Small intestine (tissue), 7 donors: ENCODE results near the gene SP2. TPM values are rescaled to one million over a fixed set of nuclear protein-coding genes. Genes with fewer than 3 reads are reported as not detected.

ENCODE experiments used
- DNase-seq, 2 donors: peaks; one replicate each; pipeline versions ENCODE4 v3.0.0 to v3.0.0-alpha.2; 2013
- FAIRE-seq: peaks from 2 replicates; lab custom pipeline; 2012; peaks lifted over from hg19 to GRCh38; lab: Jason Lieb, UNC
- H3K27ac ChIP-seq, 3 donors: one replicate each; pipeline ENCODE4 v1.5.1; 2013; ENCODE audit warnings: low read length in 2 of 3, mild to moderate bottlenecking in 2 of 3, control low read depth in 1 of 3, inconsistent platforms in 1 of 3, low read depth in 1 of 3, moderate library complexity in 1 of 3
- H3K27me3 ChIP-seq, 3 donors: one replicate each; pipeline ENCODE4 v1.6.1; 2013; ENCODE audit warnings: low read length in 3 of 3, inconsistent platforms in 1 of 3; ENCODE audit not compliant: control insufficient read depth in 3 of 3, insufficient read depth in 3 of 3
- H3K36me3 ChIP-seq, 3 donors: one replicate each; pipeline ENCODE4 v1.6.1; 2013; ENCODE audit warnings: low read length in 3 of 3, inconsistent platforms in 1 of 3, low read depth in 1 of 3, mild to moderate bottlenecking in 1 of 3, moderate library complexity in 1 of 3; ENCODE audit not compliant: control insufficient read depth in 3 of 3, insufficient read depth in 2 of 3
- H3K4me1 ChIP-seq, 3 donors: one replicate each; pipeline ENCODE4 v1.6.1; 2013; ENCODE audit warnings: low read length in 2 of 3, inconsistent platforms in 1 of 3, low read depth in 1 of 3, mild to moderate bottlenecking in 1 of 3, moderate library complexity in 1 of 3; ENCODE audit not compliant: control insufficient read depth in 3 of 3, insufficient read depth in 2 of 3
- H3K4me3 ChIP-seq, 3 donors: one replicate each; pipeline ENCODE4 v1.5.1; 2013; ENCODE audit warnings: low read length in 3 of 3, control low read depth in 1 of 3, inconsistent platforms in 1 of 3, low read depth in 1 of 3, mild to moderate bottlenecking in 1 of 3, moderate library complexity in 1 of 3
- H3K9me3 ChIP-seq, 2 donors: one replicate each; pipeline ENCODE4 v1.6.1; 2013; ENCODE audit warnings: low read depth in 1 of 2, low read length in 1 of 2; ENCODE audit not compliant: control insufficient read depth in 2 of 2, insufficient read depth in 1 of 2
- WGBS, 3 donors: extraction: QIAGEN DNeasy Blood & Tissue Kit; methylation state at CpG; one replicate each; pipeline ENCODE4 v1.1.7; 2013; 5-methylcytosine and 5-hydroxymethylcytosine counted together
- polyA plus RNA-seq, 4 donors: library from polyadenylated mRNA; stranded (reverse) in 3 of 4; unstranded in 1 of 4; fragments of 200-250 nt in 3 of 4; fragments of 120-200 nt in 1 of 4; gene quantifications; one replicate each; pipeline versions ENCODE4 v1.2.1 to v1.2.3, GENCODE V29; 2013
- donor health status: healthy with polysubstance abuse.
- donor health status: control.
- donor health status: control.
- donor health status: Bipolar disorder and iron deficiency.
- donor health status: healthy.

Gene SP2
- polyA plus RNA-seq, 4 donors: 8.7 to 17.3 (median 12.6) TPM

DNA sequence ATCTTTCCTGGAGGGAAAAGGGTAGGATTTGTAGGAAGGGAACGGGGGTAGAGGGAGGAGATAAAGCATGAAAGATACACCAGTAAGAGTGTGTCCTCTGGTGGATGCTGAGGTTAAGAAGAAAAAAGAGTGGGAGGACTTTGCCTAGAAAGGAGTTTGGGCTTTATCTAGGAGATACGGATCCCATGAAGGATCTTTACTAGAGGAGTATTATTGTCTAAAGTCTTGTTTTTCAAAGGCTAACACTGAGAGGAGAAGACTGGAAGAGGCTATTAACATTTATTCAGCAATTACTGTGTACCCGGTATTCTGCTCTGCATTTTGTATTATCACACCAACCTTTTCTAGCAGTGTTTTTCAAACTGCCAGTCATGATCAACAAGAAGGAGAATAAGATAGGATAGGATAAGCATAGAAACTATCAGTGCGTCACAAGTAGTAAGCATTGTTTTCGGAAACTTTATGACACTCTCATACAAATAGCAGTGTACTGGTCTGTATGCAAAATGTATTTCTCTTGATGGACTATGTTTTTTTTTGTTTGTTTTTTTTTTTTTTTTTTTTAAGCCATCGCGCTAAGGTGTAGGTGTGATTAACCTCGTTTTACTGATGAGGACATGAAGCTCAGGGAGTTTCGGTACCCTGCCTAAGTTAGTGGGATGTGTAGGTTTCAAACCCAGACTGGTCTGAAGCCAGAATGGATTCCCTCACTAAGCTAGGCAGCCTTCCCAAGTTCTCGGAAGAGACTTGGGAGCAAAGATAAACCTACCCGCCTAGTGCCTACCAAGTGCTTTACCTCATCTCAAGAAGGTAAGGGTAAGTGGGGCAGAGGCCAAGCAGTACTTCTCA lies 1.3 kb upstream of the SP2 start:
- Histone ChIP-seq H3K27me3 (no peaks in the 10 kb centered on the region), H3K4me1 (peaks cover 0 to 11% (median 10%) of the 10 kb centered on the region in 3 donors), H3K4me3 (peak overlapping the region; percentile 47 to 69 (median 67)), H3K27ac (peak overlapping the region; percentile 82 to 91 (median 89)), H3K9me3 (no peaks in the 10 kb centered on the region), H3K36me3 (peaks cover 0 to 6% (median 0%) of the 10 kb centered on the region in 3 donors)
- FAIRE-seq: no peak
- peak; percentile 53 to 70 for DNase-seq
- 16 to 30% (median 23%) methylated on average over 11 of the region's 11 CpGs for WGBS, 3 donors

DNA sequence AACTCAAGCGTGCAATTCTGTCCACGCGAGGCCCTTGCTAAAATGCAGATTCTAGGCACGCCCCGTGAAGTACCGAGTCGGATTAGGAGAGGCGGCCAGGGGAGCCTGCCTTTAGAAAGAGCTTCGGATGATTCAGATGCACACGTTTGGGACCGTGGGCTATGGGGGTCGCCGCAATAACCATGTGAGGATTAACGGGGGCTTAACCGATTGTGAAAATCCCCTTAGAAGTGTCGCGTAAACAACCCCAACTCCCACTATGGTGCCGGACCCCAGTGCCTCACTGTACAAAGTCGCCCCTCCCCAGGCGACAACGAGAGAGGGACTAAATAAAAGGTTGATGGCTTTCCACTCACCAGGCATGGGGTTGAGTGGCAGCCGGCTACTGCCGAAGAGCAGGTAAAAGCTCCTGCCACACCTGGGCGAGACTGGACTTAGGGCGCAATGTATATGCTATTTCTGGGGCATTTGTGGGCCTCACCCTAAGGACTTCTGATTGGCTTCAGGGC lies 635 bp upstream of the SP2 start:
- Histone ChIP-seq H3K4me3 (peak overlapping the region; percentile 47 to 69 (median 67)), H3K4me1 (peaks cover 0 to 11% (median 7%) of the 10 kb centered on the region in 3 donors), H3K36me3 (peaks cover 0 to 9% (median 0%) of the 10 kb centered on the region in 3 donors), H3K27me3 (no peaks in the 10 kb centered on the region), H3K27ac (peak overlapping the region; percentile 82 to 91 (median 89)), H3K9me3 (no peaks in the 10 kb centered on the region)
- FAIRE-seq (no peak), DNase-seq (no peak)
- WGBS, 3 donors: 0 to 1% (median 0%) methylated on average over 25 of the region's 25 CpGs

DNA sequence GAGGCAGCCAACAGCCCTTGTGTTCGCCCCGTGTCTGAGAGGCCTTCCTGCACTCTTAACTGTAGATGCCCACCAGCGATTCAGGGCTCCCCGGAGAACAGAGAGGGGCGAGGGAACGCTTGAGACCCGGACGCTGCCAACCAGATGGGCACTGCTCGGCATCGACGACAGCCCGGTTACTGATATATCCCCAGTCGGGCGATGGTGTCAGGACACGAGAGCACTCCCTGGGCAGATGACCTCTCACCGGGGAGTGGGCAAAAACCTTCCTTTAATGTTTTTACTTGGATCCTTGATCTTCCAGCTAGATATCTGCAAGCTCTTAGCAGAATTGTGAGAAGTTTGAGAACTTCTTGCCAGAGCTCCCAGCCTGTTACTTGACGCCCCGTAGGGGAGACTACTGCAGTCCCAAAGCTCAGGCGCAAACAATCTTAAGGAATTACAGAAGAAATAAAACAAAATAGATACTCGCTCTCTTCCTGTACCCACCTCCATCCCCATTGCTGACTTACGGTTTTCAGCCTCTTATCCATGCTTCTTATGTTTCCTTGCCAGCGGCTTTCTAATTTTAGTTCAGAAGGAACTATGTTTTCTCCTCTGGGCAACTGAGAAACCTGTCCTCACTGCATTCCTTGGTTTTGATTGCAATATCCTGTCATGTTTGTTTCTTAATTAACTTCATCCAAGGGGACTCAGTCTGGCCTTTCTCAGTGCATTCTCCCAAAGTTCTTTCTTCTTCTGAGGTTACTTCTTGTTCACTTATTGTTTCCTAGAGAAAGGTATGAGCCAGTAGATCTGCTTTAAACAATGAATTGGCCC lies 845 bp downstream of the SP2 start:
- FAIRE-seq (no peak), DNase-seq (peak in 1 of 2 donors; percentile 18)
- H3K36me3 ChIP-seq: peaks cover 0 to 16% (median 0%) of the 10 kb centered on the region in 3 donors
- H3K27ac ChIP-seq: peak overlapping the region; percentile 65 to 96 (median 85)
- 2% methylated on average over 22 of the region's 22 CpGs for WGBS, 3 donors
- H3K4me3 ChIP-seq: peak overlapping the region; percentile 69 to 91 (median 80)
- H3K9me3 ChIP-seq: no peaks in the 10 kb centered on the region
- H3K27me3 ChIP-seq: no peaks in the 10 kb centered on the region
- peaks cover 0 to 11% (median 7%) of the 10 kb centered on the region in 3 donors for H3K4me1 ChIP-seq

DNA sequence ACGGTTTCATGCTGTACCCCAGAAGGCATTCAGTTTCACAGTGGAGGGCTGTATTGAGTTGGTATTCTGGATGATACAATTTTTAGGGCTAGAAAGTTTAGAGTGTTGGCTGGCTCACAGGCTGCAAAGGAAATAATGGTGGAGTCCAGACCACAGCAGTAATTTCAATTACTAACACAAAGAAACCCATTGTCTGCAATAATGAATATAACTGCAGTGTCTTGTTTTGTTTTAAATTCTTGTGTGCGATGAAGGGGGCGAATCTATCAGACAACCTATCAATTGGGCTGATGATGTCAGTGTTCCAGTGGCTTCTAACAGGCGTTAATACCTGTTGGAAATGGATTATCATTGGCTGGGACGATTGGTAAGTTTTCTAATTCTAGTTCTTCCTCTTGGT lies 1.5 kb downstream of the SP2 start:
- H3K4me1 ChIP-seq: peaks cover 0 to 11% (median 7%) of the 10 kb centered on the region in 3 donors
- peak overlapping the region in 1 of 3 donors; percentile 35 for H3K27ac ChIP-seq
- H3K27me3 ChIP-seq: no peaks in the 10 kb centered on the region
- no peak overlapping the region for H3K4me3 ChIP-seq
- H3K36me3 ChIP-seq: peaks cover 0 to 16% (median 0%) of the 10 kb centered on the region in 3 donors
- DNase-seq (no peak), FAIRE-seq (no peak)
- H3K9me3 ChIP-seq: no peaks in the 10 kb centered on the region
- WGBS, 3 donors: 73 to 83% (median 79%) methylated on average over 5 of the region's 5 CpGs

DNA sequence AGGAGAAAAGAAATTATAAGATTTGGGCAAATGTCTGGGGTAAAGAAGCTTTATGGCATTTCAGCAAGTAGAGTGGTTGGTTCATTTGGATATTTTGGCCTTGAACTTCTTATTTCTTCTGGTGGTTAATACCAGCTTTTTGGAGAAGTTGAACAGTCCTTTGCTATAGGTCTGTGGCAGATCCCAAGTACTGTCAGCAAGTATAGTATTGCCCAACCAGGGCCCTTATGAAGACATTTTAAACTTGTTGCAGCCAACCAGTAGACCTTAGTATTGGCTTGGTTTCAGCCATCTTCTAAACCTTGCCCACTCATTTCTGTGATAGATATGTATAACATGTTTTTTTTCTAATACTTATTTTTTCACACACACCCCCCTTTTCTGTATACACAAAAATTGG lies 2.2 kb downstream of the SP2 start:
- no peaks in the 10 kb centered on the region for H3K9me3 ChIP-seq
- H3K4me1 ChIP-seq: peaks cover 0 to 11% (median 7%) of the 10 kb centered on the region in 3 donors
- H3K27me3 ChIP-seq: no peaks in the 10 kb centered on the region
- H3K4me3 ChIP-seq: no peak overlapping the region
- H3K36me3 ChIP-seq: peaks cover 0 to 17% (median 0%) of the 10 kb centered on the region in 3 donors
- H3K27ac ChIP-seq: no peak overlapping the region
- no peak for DNase-seq
- FAIRE-seq: no peak

DNA sequence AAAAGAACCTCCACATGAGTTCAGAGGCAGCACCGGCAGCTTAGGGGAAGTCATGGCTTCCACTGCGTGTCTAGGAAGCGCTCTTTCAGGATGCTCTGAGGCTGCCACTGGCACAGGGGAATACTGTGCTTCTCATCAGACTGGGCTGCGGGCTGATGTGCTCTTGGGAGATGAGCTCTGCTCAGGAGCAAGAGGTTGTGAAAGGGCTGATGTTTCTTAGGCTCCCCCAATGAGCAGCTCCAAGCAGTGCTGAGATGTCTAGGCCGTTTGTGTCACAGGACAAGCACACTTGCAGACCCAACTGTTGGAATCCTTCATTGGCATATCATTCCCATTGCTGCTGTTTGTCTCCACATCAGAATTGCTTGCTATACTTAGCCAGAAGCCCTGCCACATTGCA lies 3.6 kb downstream of the SP2 start:
- Histone ChIP-seq H3K4me1 (peaks cover 0 to 11% (median 4%) of the 10 kb centered on the region in 3 donors), H3K36me3 (peaks cover 0 to 28% (median 0%) of the 10 kb centered on the region in 3 donors), H3K9me3 (no peaks in the 10 kb centered on the region), H3K27ac (peak overlapping the region in 1 of 3 donors; percentile 18), H3K27me3 (no peaks in the 10 kb centered on the region), H3K4me3 (no peak overlapping the region)
- DNase-seq (no peak), FAIRE-seq (no peak)
- 85 to 88% (median 87%) methylated on average over 5 of the region's 5 CpGs for WGBS, 3 donors

DNA sequence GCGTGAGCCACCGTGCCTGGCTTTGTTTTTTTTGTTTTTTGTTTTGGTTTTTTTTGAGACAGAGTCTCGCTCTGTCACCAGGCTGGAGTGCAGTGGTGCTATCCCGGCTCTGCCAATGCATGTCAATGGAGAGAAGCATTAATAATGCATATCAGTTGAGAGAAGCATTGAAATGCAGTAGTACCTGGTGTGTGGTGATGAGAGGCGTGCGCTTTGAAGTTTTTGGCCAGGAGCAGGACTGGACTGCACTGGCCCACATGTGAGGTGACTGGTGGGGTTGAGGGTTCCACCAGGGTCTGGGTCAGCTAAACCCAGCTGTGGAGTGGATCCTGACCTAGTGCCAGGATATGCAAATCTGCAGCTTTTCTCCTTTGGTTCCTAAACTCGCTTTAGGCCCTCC lies 5.4 kb downstream of the SP2 start:
- DNase-seq (no peak), FAIRE-seq (no peak)
- Histone ChIP-seq H3K4me1 (peaks cover 0 to 11% (median 0%) of the 10 kb centered on the region in 3 donors), H3K9me3 (no peaks in the 10 kb centered on the region), H3K4me3 (no peak overlapping the region), H3K27me3 (no peaks in the 10 kb centered on the region), H3K36me3 (peaks cover 0 to 45% (median 0%) of the 10 kb centered on the region in 3 donors), H3K27ac (no peak overlapping the region)
- 87 to 93% (median 87%) methylated on average over 7 of the region's 7 CpGs for WGBS, 3 donors
